Ascending aorta (tissue), 2 donors: Measurements from ENCODE around the gene UGT1A5. TPM values are rescaled to one million over a fixed set of nuclear protein-coding genes. Genes with fewer than 3 reads are reported as not detected.
A peak's percentile ranks its signal among the peaks of the same experiment; 100 is the strongest.

Experiments used
- DNase-seq, 2 donors: peaks; one replicate each; pipeline ENCODE4 v3.0.0-alpha.2; 2019; ENCODE audit warnings: low spot score in 2 of 2
- H3K27ac ChIP-seq, 2 donors: fragments of 200-600 bp; sonication (generic); one replicate each; pipeline ENCODE4 v1.5.1; 2016 to 2017; ENCODE audit warnings: mild to moderate bottlenecking in 1 of 2
- H3K27me3 ChIP-seq: fragments of 200-600 bp; sonication (generic); one replicate; pipeline ENCODE4 v1.5.1; 2017
- H3K36me3 ChIP-seq, 2 donors: fragments of 200-600 bp; sonication (generic); one replicate each; pipeline ENCODE4 v1.5.1; 2016
- H3K4me1 ChIP-seq, 2 donors: fragments of 200-600 bp; sonication (generic); one replicate each; pipeline ENCODE4 v1.5.1; 2016 to 2017; ENCODE audit warnings: mild to moderate bottlenecking in 1 of 2
- H3K4me3 ChIP-seq, 2 donors: fragments of 200-600 bp; sonication (generic); one replicate each; pipeline ENCODE4 v1.5.1; 2016 to 2017; ENCODE audit warnings: mild to moderate bottlenecking in 1 of 2
- H3K9me3 ChIP-seq, 2 donors: fragments of 200-600 bp; sonication (generic); one replicate each; pipeline ENCODE4 v1.5.1; 2016
- intact Hi-C: fragments of 100-400 bp; cut with DNase I; formaldehyde crosslinking; loops from one replicate; pipeline ENCODE4 v1.15.1; 2023
- total RNA-seq: library from RNA; depleted of rRNA; stranded (reverse); fragments of >200 nt; gene quantifications from one replicate; pipeline ENCODE4 v1.1.0, GENCODE V29; 2016
- TF ChIP-seq, protein P1 (sequence below), 3 experiments: fragments of 200-600 bp in 2 of 3; fragments of 450-650 bp in 1 of 3; sonication (generic) in 2 of 3; IDR thresholded peaks; one replicate each; pipeline ENCODE4 v1.5.1; 2016 to 2019; ENCODE audit warnings: antibody characterized with exemption in 3 of 3, mild to moderate bottlenecking in 1 of 3, moderate library complexity in 1 of 3

UGT1A5 gene
- total RNA-seq, 1 donor from 2014 or later: not detected

DNA sequence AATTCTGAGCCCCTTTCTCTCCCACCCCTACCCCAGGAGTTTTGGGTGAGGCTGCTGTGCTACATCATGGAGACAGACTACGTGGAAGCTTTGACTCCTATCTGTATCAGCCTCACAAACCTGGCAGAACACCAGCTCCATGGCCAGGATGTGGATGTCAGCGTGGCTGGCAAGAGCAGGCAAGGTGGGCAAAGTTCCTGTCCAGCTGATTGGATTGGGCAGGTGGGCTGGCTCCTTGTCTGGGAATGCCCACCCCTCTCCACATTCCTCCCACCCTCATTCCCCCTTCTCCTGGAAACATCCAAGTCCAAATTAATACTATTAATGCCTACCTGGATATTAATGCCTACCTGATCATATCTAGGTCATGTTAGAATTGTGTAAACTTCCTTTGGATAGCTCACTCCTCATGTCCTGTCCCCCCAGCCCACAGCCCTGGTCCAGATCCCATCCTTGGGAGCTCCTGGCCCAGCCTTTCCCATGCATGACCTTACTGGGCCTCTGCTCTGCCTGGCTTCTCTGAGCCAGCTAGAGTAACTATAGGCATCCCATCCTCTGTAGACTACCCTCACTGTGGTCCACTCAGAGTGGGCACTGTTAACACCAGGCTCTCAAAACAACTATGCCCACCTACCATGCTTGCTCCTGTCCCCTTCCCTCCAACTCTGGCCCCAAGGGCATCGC, 89.6 kb downstream of the UGT1A5 start:
- Histone ChIP-seq H3K9me3 (no peaks in the 10 kb centered on the region), H3K36me3 (no peaks in the 10 kb centered on the region), H3K4me1 (no peaks in the 10 kb centered on the region), H3K27me3 (no peaks in the 10 kb centered on the region), H3K27ac (no peak overlapping the region), H3K4me3 (no peak overlapping the region)
- DNase-seq: no peak
- intact Hi-C loops: no loop called here
- TF ChIP-seq, protein P1, sequence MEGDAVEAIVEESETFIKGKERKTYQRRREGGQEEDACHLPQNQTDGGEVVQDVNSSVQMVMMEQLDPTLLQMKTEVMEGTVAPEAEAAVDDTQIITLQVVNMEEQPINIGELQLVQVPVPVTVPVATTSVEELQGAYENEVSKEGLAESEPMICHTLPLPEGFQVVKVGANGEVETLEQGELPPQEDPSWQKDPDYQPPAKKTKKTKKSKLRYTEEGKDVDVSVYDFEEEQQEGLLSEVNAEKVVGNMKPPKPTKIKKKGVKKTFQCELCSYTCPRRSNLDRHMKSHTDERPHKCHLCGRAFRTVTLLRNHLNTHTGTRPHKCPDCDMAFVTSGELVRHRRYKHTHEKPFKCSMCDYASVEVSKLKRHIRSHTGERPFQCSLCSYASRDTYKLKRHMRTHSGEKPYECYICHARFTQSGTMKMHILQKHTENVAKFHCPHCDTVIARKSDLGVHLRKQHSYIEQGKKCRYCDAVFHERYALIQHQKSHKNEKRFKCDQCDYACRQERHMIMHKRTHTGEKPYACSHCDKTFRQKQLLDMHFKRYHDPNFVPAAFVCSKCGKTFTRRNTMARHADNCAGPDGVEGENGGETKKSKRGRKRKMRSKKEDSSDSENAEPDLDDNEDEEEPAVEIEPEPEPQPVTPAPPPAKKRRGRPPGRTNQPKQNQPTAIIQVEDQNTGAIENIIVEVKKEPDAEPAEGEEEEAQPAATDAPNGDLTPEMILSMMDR (IDR thresholded peaks at IDR 0.05): no peak

DNA sequence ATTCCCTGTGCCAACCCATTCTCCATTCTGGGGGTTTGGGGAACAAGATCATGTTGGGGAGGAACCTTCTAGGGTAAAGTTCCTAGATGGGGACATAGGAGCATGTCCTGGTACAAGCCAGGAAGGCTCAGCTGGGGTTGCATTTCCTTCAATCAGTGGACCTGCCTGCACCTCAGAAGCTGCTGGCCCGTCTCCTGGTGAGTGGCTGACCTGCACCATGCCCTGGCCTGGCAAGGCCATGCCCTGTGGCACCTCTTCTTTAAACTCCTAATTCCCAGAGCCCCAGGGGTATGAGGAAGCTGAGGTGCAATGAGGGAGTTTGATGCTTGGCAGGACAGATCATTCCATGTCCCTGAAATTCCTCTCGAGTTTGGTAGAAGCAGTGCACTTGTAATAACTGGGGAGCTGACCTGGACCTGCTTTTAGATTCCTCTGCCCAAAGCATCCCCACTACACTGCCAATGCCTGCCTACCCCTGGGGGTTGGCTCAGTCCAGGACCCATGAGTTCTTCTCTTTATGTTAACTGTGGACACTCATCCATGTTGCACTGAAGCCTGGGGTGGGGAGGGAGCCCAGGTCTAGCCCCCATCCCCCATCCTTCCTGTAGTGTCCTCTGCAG, 90.7 kb downstream of the UGT1A5 start:
- no peaks in the 10 kb centered on the region for H3K9me3 ChIP-seq
- no peaks in the 10 kb centered on the region for H3K27me3 ChIP-seq
- H3K27ac ChIP-seq: no peak overlapping the region
- H3K36me3 ChIP-seq: no peaks in the 10 kb centered on the region
- no peak overlapping the region for H3K4me3 ChIP-seq
- no peaks in the 10 kb centered on the region for H3K4me1 ChIP-seq
- TF ChIP-seq, protein P1 (IDR thresholded peaks at IDR 0.05): no peak
- peak in 1 of 2 donors; percentile 53 for DNase-seq
- intact Hi-C loops: no loop called here

DNA sequence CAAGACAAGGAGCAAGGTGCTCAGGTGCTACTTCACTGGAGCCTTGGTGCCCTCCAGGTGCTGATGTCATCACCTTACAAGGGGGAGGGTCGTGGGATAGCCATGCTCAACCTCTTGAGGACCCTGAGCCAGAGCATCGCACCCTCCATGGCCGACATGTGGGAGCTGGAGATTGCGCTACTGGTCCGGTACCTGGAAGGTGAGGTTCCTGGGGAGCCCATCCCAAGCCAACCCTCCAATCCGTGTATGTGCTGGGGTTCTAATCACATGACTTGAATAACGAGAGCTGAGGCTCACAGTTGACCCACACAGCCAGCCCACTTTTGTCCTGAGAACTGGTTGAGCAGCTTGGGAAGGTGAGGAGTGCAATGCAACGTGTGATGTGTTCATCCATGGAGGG, 91.3 kb downstream of the UGT1A5 start:
- H3K27me3 ChIP-seq: no peaks in the 10 kb centered on the region
- no peak overlapping the region for H3K27ac ChIP-seq
- no peaks in the 10 kb centered on the region for H3K36me3 ChIP-seq
- H3K4me1 ChIP-seq: no peaks in the 10 kb centered on the region
- H3K4me3 ChIP-seq: no peak overlapping the region
- intact Hi-C loops: no loop called here
- H3K9me3 ChIP-seq: no peaks in the 10 kb centered on the region
- TF ChIP-seq, protein P1 (IDR thresholded peaks at IDR 0.05): no peak
- peak in 1 of 2 donors; percentile 53 for DNase-seq

DNA sequence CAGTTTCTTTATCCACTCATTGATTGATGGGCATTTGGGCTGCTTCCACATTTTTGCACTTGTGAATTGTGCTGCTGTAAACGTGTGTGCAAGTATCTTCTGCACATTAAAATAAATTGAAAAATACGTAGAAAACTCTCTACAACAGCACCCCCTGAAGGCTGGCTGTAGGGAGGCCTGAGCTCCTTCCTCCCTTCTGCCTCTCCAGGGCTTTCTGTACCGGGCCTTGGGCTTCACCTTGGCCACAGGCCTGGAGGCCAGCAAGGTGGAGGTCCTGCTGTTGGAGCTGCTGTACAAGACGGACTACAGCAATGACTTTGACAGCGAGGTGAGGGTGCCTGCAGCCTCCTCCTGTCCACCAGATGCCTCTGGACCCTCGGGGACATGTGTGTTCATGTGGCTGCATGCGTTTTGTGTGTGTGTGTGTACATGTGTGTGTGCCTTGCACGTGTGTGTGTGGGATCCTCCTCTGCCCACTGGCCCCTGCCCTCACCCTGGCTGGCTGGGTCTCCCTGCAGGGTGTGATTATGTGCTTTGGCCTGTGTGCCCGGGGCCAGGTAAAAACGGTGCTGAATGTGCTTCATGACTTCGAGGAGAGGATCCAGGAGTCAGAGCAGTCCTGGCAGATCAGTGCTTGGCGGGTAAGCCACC, 94.6 kb downstream of the UGT1A5 start:
- Histone ChIP-seq H3K4me3 (no peak overlapping the region), H3K27me3 (no peaks in the 10 kb centered on the region), H3K4me1 (no peaks in the 10 kb centered on the region), H3K9me3 (no peaks in the 10 kb centered on the region), H3K27ac (no peak overlapping the region), H3K36me3 (no peaks in the 10 kb centered on the region)
- peak in 1 of 2 donors; percentile 42 for DNase-seq
- intact Hi-C loops: no loop called here
- TF ChIP-seq, protein P1 (IDR thresholded peaks at IDR 0.05): no peak

DNA sequence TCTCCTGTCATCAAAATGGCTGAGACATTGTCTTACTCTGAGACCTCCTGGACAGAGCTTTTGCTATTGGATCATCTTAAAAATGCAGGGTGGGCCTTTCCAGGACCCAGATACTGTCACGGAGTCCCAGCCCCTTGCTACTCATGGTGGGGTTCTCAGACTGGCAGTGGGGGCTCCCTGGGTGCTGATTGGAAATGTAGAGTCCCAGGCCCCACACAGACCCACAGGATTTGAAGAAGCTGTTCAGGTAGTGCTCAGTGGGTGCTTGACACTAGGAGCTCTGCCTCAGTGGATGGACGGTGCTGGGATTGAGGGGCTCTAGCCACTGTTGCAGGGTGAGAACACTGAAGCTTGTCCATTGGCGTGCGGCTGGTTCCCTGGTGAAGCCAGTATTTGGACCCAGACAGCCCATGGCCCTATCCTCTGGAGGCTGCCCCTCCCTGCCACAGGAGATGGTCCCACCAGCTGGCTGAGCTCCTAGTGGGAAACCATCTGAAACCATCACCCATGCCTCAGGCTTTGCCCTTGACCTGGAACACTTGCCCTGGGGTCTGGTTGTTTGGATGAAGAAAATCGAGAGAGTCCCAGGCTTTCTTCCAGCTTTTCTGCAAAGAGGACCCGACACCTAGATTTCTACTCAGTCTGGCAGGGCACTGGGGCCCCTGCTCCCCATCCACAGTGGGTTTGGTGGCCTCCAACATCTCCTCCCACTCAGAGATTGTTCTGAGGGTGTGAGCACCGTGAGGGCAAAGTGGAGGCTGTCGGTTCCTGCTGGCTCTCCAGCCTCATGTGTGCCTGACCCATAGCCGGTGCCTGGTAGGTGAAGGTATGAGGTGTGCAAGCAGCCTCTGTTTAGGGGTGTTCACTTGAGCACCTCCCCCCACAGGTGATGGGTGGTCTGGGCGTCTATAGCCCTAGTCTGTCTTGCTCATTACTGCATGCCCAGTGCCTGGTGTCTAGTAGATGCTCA, 95.5 kb downstream of the UGT1A5 start:
- H3K4me1 ChIP-seq: no peaks in the 10 kb centered on the region
- no peak for DNase-seq
- no peaks in the 10 kb centered on the region for H3K36me3 ChIP-seq
- no peak overlapping the region for H3K27ac ChIP-seq
- H3K4me3 ChIP-seq: no peak overlapping the region
- no peaks in the 10 kb centered on the region for H3K9me3 ChIP-seq
- intact Hi-C loops: no loop called here
- H3K27me3 ChIP-seq: no peaks in the 10 kb centered on the region
- TF ChIP-seq, protein P1 (IDR thresholded peaks at IDR 0.05): no peak
